Activated T-helper 9 cell treated with anti-CD3 and anti-CD28 coated beads, Interleukin-2, amount 50 U/mL, for 16 hours (primary cell): ENCODE measurements around the gene SORCS2.

Experiments used
- DNase-seq: peaks from one replicate; pipeline ENCODE4 v3.0.0-alpha.2; 2020; ENCODE audit warnings: low read depth

The SORCS2 gene

DNA sequence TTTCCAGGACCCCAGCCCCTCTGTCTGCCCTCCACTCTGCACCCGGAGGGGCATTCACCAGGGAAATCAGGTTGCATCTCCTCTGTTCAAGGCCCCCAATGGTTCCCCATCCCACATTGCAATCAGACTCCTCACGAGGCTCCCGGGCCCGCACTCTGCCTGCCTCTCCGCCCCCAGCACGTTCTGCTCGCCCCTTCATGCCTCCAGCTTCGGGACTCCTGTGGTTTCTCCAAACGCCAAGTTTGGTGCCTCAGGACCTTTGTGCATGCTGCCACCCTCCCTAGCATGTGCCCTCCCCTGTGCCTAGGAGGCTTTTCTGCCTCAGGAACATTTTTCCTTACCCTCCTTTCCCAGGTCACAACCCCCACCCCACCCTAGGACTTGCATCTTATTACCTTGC, 426.0 kb downstream of the SORCS2 start:
- no peak for DNase-seq

- DNase-seq: no peak
Observed at GRCh38 chr4:7620086-7620813, 427.9 kb downstream of the SORCS2 start.

- no peak for DNase-seq
Observed at GRCh38 chr4:7620814-7621176, 428.5 kb downstream of the SORCS2 start.

DNA sequence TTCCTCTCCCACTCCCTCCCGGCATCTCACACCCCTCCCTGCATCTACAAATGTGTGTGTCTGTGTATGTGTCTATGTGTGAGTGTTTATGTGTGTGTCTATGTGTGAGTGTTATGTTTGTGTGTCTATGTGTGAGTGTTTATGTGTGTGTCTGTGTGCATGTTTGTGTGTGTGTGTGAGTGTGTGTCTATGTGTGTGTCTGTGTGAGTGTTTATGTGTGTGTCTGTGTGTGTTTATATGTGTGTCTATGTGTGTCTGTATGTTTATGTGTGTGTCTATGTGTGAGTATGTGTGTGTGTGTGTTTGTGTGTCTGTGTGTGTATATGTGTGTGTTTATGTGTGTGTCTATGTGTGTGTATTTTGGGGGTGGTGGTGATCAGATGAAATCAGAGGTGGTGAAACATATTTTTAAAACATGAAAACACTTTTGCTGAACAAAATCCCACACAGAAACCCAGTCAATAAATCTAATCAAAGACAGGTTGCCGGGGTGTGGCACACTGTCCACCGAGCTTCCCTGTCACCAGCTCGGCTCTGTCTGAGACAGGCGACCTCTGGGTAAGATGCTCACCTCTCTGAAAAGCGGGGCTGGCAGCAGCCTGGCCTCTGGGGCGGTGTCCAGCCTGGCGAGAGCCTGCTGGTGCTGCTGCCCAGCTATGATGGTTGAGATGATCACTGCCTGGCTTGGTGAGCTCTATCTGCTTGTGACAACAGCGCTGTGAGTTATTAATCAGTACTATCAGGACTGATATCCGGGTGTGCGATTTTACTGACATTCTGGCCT, 429.1 kb downstream of the SORCS2 start:
- DNase-seq: no peak

GRCh38 chr4:7622371-7622770, 430.0 kb downstream of the SORCS2 start:
- DNase-seq: no peak

- no peak for DNase-seq
Observed at GRCh38 chr4:7623468-7623867, 431.1 kb downstream of the SORCS2 start.

- DNase-seq: no peak
Observed at GRCh38 chr4:7624396-7624980, 432.1 kb downstream of the SORCS2 start.

DNA sequence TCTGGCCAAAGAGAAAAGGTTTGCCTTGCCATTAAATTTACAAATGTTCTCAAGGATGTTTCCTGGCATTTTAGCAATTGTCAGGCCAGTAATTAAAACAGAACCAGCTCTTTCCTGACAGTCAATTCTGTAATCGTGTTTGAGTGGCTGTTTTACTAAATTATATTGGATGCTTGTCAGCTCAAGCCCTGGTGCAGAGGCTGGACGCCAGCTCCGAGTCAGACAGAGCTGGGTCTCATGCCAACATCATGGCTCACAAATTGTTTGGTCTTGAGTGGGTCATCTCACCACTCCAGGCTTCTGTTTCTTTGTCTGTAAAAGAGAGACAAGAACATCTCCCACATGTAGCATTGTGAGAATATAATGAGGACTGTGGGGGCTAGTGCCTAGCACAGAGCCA, 432.7 kb downstream of the SORCS2 start:
- DNase-seq: no peak

DNA sequence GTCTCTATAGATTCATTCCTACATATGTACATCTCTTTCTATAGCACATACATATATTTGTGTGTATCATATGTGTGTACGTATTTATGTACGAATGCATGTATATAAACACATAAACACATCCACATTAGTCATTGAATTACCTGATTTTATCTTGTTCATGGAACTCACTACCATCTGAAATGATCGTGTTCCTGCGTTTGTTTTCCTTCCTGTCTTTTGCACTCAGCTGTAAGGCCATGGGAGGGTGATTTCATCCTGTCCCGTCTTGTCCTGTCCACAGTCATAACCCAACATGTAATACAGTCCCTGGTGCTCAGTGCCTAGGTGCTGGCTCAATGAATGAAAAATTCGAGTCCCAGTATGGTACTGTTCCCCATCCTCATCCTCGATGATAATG, 434.2 kb downstream of the SORCS2 start:
- no peak for DNase-seq

DNA sequence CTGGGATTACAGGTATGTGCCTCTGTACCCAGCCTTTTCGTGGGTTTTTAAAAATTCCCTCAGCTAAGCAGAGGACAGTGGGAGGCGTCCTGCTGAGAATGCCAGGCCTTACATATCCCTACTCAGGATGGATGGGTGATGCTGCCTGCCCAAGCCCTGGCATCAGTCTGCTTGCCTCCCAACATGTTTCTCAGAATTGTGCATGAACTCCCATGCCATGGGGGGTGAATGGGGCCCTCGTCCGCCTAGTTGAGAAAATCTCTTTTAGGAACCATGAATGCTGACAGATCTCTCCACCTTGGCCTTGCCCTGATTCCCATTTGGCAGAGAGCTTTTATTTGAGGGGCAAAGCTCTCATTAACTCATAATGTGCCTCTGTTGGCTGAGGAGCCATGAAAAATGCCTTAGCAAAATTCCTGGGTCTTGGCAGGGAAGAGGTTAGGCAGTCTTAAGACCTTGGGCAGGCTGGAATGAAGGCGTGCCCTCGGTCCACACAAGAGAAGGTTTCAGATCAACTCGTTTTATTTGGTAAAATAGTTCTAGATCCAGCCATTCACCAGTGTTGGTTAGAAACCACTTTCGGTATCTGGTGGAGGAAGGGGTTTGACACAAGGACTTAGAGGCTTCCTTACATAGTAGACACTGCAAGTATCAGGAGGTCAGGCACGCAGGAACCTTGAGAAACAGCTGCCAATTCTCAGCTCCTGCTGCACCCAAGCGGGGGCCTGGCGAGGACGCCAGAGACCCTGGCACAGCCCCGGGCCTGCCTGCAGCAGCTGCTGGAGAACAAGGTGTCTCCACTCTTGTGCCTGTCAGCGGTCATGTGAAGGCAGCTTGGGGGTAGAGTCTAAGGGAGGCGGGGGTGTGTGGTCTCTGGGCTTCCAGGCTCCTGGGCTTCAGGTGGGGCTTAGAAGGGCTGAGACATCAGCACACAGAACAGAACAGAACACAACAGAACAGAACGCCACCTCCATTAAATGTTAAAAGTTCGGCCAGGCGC, 435.2 kb downstream of the SORCS2 start:
- DNase-seq: no peak

DNA sequence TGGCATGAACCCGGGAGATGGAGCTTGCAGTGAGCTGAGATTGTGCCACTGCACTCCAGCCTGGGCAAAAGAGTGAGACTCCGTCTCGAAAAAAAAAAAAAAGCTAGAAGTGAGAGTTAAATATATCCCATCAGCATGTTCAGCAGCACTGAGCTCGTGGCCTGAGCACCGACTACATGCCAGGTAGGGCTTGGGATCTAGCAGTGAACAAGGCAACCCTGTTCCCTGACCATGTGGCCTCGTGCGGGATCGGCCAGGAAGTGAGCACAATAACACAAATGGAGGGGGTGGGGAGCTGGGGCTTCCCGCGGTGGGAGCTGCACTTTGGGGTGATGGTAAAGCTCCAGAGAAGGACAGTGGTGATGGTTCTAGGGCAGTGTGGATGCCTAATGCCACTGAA, 436.1 kb downstream of the SORCS2 start:
- DNase-seq: no peak

GRCh38 chr4:7629501-7630254, 437.3 kb downstream of the SORCS2 start:
- no peak for DNase-seq

GRCh38 chr4:7630568-7631287, 438.4 kb downstream of the SORCS2 start:
- DNase-seq: no peak

- DNase-seq: no peak
Observed at GRCh38 chr4:7631288-7632014, 439.1 kb downstream of the SORCS2 start.

DNA sequence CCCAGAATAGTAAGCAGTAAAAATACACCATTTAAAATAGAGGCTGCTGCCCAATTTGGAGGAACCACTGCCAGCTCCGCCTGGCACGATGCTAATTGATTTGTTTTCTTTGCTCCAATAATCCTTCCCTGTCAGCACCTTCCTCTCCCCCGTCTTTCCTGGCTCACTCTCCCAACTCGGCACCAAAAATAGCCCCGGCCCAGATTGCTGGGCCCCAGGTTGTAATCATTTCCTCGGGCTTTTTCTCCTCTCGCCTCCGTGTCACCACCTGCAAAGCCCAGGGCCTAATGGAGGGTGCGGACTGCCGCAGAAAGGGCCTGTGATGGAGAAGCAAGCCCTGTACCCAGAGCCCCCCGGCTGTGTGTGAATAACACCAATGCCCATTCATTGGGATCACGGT, 440.0 kb downstream of the SORCS2 start:
- DNase-seq: no peak

GRCh38 chr4:7632971-7633370, 440.6 kb downstream of the SORCS2 start:
- no peak for DNase-seq

GRCh38 chr4:7634661-7635251, 442.4 kb downstream of the SORCS2 start:
- DNase-seq: no peak

- DNase-seq: no peak
Observed at GRCh38 chr4:7635445-7636239, 443.3 kb downstream of the SORCS2 start.

GRCh38 chr4:7636240-7636508, 443.8 kb downstream of the SORCS2 start:
- no peak for DNase-seq
